Stomach (tissue), 4 donors: ENCODE results near the gene GPR17.

Experiments
- EP300 ChIP-seq: sonication (generic); formaldehyde crosslinking; IDR thresholded peaks from one replicate; pipeline ENCODE4 v1.6.1; 2017; ENCODE audit warnings: antibody characterized with exemption
- TF ChIP-seq, protein P1 (sequence below), 7 experiments: fragments of 450-650 bp in 4 of 7; fragments of 200-600 bp in 3 of 7; sonication (generic) in 3 of 7; IDR thresholded peaks; one replicate each; pipeline ENCODE4 v1.5.1; 2016 to 2019; ENCODE audit warnings: antibody characterized with exemption in 7 of 7, control low read depth in 2 of 7, mild to moderate bottlenecking in 1 of 7

DNA sequence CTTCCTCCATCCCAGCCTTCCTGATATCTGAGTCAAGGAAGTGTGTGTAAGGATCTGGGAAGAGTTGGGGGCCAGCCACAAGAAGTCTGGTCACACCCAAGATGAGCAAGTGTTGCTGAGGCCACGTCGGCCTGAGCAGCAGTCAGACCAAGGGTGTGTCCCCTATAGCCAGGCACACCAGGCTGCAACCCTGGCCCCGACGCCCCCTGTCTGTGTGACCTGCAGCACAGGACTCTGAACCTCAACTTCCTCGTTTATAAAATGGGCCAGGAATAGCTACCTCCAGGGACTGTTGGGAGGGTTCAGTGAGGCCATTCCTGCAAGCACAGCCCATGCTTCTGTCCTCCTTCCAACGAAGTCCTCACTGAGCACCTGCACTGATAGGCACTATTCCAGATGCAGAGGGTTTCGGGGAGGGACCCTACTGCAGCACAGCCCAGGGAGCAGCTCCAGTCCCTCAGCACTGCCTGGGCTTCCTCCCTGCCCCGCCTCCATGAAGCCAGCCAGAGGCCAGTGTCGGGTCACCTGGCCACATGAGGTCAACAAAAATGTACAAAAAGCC, 16.1 kb downstream of the GPR17 start:
- TF ChIP-seq EP300 = no peak
- TF ChIP-seq, protein P1, sequence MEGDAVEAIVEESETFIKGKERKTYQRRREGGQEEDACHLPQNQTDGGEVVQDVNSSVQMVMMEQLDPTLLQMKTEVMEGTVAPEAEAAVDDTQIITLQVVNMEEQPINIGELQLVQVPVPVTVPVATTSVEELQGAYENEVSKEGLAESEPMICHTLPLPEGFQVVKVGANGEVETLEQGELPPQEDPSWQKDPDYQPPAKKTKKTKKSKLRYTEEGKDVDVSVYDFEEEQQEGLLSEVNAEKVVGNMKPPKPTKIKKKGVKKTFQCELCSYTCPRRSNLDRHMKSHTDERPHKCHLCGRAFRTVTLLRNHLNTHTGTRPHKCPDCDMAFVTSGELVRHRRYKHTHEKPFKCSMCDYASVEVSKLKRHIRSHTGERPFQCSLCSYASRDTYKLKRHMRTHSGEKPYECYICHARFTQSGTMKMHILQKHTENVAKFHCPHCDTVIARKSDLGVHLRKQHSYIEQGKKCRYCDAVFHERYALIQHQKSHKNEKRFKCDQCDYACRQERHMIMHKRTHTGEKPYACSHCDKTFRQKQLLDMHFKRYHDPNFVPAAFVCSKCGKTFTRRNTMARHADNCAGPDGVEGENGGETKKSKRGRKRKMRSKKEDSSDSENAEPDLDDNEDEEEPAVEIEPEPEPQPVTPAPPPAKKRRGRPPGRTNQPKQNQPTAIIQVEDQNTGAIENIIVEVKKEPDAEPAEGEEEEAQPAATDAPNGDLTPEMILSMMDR (IDR thresholded peaks at IDR 0.05) = no peak
